Prostate gland (tissue), 2 donors: ENCODE data around the gene ITGAD.

Experiments used
- POLR2A ChIP-seq: fragments of 450-650 bp; IDR thresholded peaks from one replicate; pipeline ENCODE4 v1.6.1; 2016; ENCODE audit warnings: antibody characterized with exemption, mild to moderate bottlenecking
- POLR2AphosphoS5 ChIP-seq: sonication (generic); formaldehyde crosslinking; IDR thresholded peaks from one replicate; pipeline ENCODE4 v1.6.1; 2017; ENCODE audit warnings: antibody characterized with exemption
- TF ChIP-seq, protein P1 (sequence below), 4 experiments: fragments of 200-600 bp in 2 of 4; fragments of 450-650 bp in 2 of 4; sonication (generic) in 2 of 4; IDR thresholded peaks; 1 replicate in 3 of 4; 2 replicates in 1 of 4; pipeline ENCODE4 v1.5.1; 2016 to 2019; ENCODE audit warnings: antibody characterized with exemption in 4 of 4, mild to moderate bottlenecking in 2 of 4, moderate library complexity in 2 of 4

DNA sequence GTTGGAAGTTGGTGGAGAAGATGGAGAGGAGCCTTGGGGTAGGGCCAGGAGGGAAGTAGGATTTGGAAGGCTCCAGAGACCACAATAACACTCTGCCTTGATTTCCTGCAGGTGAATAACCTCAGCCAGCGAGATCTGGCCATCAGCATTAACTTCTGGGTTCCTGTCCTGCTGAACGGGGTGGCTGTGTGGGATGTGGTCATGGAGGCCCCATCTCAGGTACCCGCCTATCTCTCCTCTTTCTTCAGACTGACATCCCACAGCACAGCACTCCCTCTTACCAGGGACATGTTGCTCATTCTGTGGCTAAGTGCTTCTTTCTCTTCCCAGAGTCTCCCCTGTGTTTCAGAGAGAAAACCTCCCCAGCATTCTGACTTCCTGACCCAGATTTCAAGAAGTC, 30.1 kb downstream of the ITGAD start:
- TF ChIP-seq, protein P1, sequence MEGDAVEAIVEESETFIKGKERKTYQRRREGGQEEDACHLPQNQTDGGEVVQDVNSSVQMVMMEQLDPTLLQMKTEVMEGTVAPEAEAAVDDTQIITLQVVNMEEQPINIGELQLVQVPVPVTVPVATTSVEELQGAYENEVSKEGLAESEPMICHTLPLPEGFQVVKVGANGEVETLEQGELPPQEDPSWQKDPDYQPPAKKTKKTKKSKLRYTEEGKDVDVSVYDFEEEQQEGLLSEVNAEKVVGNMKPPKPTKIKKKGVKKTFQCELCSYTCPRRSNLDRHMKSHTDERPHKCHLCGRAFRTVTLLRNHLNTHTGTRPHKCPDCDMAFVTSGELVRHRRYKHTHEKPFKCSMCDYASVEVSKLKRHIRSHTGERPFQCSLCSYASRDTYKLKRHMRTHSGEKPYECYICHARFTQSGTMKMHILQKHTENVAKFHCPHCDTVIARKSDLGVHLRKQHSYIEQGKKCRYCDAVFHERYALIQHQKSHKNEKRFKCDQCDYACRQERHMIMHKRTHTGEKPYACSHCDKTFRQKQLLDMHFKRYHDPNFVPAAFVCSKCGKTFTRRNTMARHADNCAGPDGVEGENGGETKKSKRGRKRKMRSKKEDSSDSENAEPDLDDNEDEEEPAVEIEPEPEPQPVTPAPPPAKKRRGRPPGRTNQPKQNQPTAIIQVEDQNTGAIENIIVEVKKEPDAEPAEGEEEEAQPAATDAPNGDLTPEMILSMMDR (IDR thresholded peaks at IDR 0.05), result no peak
- no peak for TF ChIP-seq POLR2A
- no peak for TF ChIP-seq POLR2AphosphoS5
